Heart left ventricle (tissue), 16 donors: ENCODE measurements around the gene SELENOT. TPM values are rescaled to one million over a fixed set of nuclear protein-coding genes. Genes with fewer than 3 reads are reported as not detected.
"Not testable (repeated sequence)": the region's sequence is repeated elsewhere in the genome, so short reads cannot be mapped to it uniquely, and the experiment has no call there.

Experiments
- ATAC-seq, 4 donors: fragments of 200-7000 bp; cut with Tn5 transposase; one replicate each; pipeline ENCODE4 v1.9.1; 2020 to 2022; ENCODE audit warnings: moderate library complexity in 4 of 4, mild to moderate bottlenecking in 3 of 4, moderate number of reproducible peaks in 1 of 4
- DNase-seq, 5 donors: peaks; one replicate each; pipeline ENCODE4 v3.0.0-alpha.2; 2020
- H3K27ac ChIP-seq, 12 donors: fragments of 200-600 bp; sonication (generic) in 4 of 12; one replicate each; pipeline versions ENCODE4 v1.5.0 to v1.8.0; 2016 to 2022; ENCODE audit warnings: mild to moderate bottlenecking in 2 of 12
- H3K27me3 ChIP-seq, 9 donors: fragments of 200-600 bp; sonication (generic) in 2 of 9; one replicate each; pipeline versions ENCODE4 v1.5.1 to v1.8.0; 2016 to 2022; ENCODE audit warnings: mild to moderate bottlenecking in 3 of 9
- H3K36me3 ChIP-seq, 9 donors: fragments of 200-600 bp; sonication (generic) in 2 of 9; one replicate each; pipeline versions ENCODE4 v1.5.0 to v1.8.0; 2018 to 2022; ENCODE audit warnings: mild to moderate bottlenecking in 2 of 9
- H3K4me1 ChIP-seq, 12 donors: fragments of 200-600 bp; sonication (generic) in 4 of 12; one replicate each; pipeline versions ENCODE4 v1.5.0 to v1.8.0; 2016 to 2022; ENCODE audit warnings: mild to moderate bottlenecking in 3 of 12
- H3K4me3 ChIP-seq, 12 donors: fragments of 200-600 bp; sonication (generic) in 4 of 12; one replicate each; pipeline versions ENCODE4 v1.5.0 to v1.8.0; 2017 to 2022; ENCODE audit warnings: mild to moderate bottlenecking in 9 of 12, moderate library complexity in 4 of 12
- H3K9me3 ChIP-seq, 12 donors: fragments of 200-600 bp; sonication (generic) in 4 of 12; one replicate each; pipeline versions ENCODE4 v1.5.0 to v1.8.0; 2016 to 2022; ENCODE audit warnings: mild to moderate bottlenecking in 1 of 12
- POLR2A ChIP-seq, 2 donors: fragments of 450-650 bp; IDR thresholded peaks; one replicate each; pipeline ENCODE4 v1.6.1; 2017; ENCODE audit warnings: antibody characterized with exemption in 2 of 2, mild to moderate bottlenecking in 2 of 2, moderate library complexity in 2 of 2
- WGBS, 4 donors: extraction: QIAGEN DNeasy Blood & Tissue Kit in 2 of 4; methylation state at CpG; one replicate each; pipeline versions ENCODE4 v1.1.5 to v1.1.7; 2013 to 2018; 5-methylcytosine and 5-hydroxymethylcytosine counted together
- intact Hi-C, 10 donors: fragments of 100-400 bp; cut with DNase I; formaldehyde crosslinking; loops; one replicate each; pipeline versions ENCODE4 v1.11.1 to v1.14.2; 2022
- polyA plus RNA-seq, 2 donors: library from polyadenylated mRNA; stranded (reverse); fragments of 200-250 nt; gene quantifications; one replicate each; pipeline ENCODE4 v1.2.3, GENCODE V29; 2013
- total RNA-seq, 9 donors: library from RNA; depleted of rRNA in 2 of 9; stranded (reverse); fragments of >200 nt in 2 of 9; fragmentation: NEBNext Ultra II Directional in 3 of 9; extraction: Animal tissue kit (Norgen Biotek cat#: 25700) in 3 of 9; gene quantifications; one replicate each; pipeline versions ENCODE4 v1.1.0 to v1.2.4, GENCODE V29; 2016 to 2023
- TF ChIP-seq, protein P1 (sequence below), 12 donors: fragments of 200-600 bp; sonication (generic) in 4 of 12; IDR thresholded peaks; one replicate each; pipeline versions ENCODE4 v1.5.0 to v1.8.0; 2018 to 2022; ENCODE audit warnings: antibody characterized with exemption in 12 of 12, mild to moderate bottlenecking in 5 of 12
- donor health status: ischemic (EF 13 %, LVEDD 7.1; RV severe dilation, severe dysfunction).
- donor health status: healthy with polysubstance abuse.
- donor health status: DM: no; HTN: yes; CAD: no.
- donor health status: DM: no; HTN: no; CAD: no.
- donor health status: ischemic (EF 25% LVEDD 6.9; RV normal size, moderate dysfunction).
- donor health status: ischemic (EF 25% LVEDD 5.7; RV mildly dilated, moderate dysfunction).
- donor health status: healthy.
- donor health status: DM: yes; HTN: yes; CAD: no.
- donor health status: ischemic (EF 35%, LVEDD 5.7; RV mildly dilated, moderate dysfunction).
- donor health status: nonischemic (EF 11% LVEDD 7.7; RV severe dilation, severe dysfunction).
- donor health status: DM: yes; HTN: yes; CAD: no.
- donor health status: PGD.
- donor health status: ischemic (EF 29% LVEDD 5.4; RV normal size, mild dysfunction).
- donor health status: nonischemic (EF 23%, LVEDD 6.1; RV moderate dilation, normal function).

SELENOT gene
- total and polyA plus RNA-seq, 11 donors, result 19.4 to 120 (median 80.1) TPM

GRCh38 chr3:150594150-150594549 lies 9.0 kb upstream of the SELENOT start:
- H3K36me3 ChIP-seq, result no peaks in the 10 kb centered on the region
- TF ChIP-seq POLR2A (IDR thresholded peaks at IDR 0.05), result no peak
- TF ChIP-seq, protein P1, sequence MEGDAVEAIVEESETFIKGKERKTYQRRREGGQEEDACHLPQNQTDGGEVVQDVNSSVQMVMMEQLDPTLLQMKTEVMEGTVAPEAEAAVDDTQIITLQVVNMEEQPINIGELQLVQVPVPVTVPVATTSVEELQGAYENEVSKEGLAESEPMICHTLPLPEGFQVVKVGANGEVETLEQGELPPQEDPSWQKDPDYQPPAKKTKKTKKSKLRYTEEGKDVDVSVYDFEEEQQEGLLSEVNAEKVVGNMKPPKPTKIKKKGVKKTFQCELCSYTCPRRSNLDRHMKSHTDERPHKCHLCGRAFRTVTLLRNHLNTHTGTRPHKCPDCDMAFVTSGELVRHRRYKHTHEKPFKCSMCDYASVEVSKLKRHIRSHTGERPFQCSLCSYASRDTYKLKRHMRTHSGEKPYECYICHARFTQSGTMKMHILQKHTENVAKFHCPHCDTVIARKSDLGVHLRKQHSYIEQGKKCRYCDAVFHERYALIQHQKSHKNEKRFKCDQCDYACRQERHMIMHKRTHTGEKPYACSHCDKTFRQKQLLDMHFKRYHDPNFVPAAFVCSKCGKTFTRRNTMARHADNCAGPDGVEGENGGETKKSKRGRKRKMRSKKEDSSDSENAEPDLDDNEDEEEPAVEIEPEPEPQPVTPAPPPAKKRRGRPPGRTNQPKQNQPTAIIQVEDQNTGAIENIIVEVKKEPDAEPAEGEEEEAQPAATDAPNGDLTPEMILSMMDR (IDR thresholded peaks at IDR 0.05), result no peak
- DNase-seq (no peak), ATAC-seq (no peak)
- peaks cover 0 to 11% (median 0%) of the 10 kb centered on the region in 12 donors for H3K4me1 ChIP-seq
- WGBS, 4 donors, result 87 to 94% (median 90%) methylated on average over 4 of the region's 4 CpGs
- no peaks in the 10 kb centered on the region for H3K27me3 ChIP-seq
- no peak overlapping the region for H3K27ac ChIP-seq
- intact Hi-C loops, result no loop called here
- H3K9me3 ChIP-seq, result no peaks in the 10 kb centered on the region
- H3K4me3 ChIP-seq, result no peak overlapping the region

GRCh38 chr3:150597646-150598045 lies 5.5 kb upstream of the SELENOT start:
- TF ChIP-seq, protein P1 (IDR thresholded peaks at IDR 0.05), result no peak
- no peak for TF ChIP-seq POLR2A (IDR thresholded peaks at IDR 0.05)
- H3K27me3 ChIP-seq, result no peaks in the 10 kb centered on the region
- H3K36me3 ChIP-seq, result no peaks in the 10 kb centered on the region
- H3K27ac ChIP-seq, result no peak overlapping the region
- no peak overlapping the region for H3K4me3 ChIP-seq
- H3K4me1 ChIP-seq, result peaks cover 0 to 21% (median 5%) of the 10 kb centered on the region in 12 donors
- intact Hi-C loops, result no loop called here
- 77 to 84% (median 82%) methylated on average over 4 of the region's 4 CpGs for WGBS, 4 donors
- no peak for ATAC-seq
- H3K9me3 ChIP-seq, result no peaks in the 10 kb centered on the region
- no peak for DNase-seq

DNA sequence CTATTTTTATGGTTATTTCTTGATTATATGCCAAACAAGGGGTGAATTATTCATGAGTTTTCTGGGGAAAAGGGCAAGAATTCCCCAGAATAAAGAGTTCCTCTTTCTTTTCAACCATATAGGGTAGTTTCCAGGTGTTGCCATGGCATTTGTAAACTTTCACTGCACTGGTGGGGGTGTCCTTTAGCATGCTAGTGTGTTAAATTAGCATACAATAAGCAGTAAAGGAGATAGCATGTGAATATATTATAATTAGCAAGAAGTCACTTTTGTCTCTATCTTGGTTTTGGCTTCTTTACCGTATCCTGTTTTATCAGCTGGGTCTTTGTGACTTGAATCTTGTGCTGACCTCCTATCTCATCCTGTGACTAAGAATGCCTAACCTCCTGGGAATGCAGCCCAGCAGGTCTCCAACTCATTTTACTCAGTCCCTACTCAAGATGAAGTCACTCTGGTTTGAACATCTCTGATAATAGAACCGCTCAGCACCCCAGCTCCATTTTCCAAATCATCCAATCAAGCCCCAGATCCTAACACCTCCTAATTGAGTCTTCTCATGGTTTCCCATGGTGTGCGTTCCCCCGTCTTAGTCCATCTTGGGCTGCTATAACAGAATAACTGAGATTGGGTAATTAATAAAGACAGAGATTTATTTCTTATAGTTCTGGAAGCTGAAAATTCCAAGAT lies 3.4 kb upstream of the SELENOT start:
- no peaks in the 10 kb centered on the region for H3K36me3 ChIP-seq
- 52 to 61% (median 60%) methylated on average over 4 of the region's 4 CpGs for WGBS, 4 donors
- no peak for ATAC-seq
- H3K4me3 ChIP-seq, result no peak overlapping the region
- TF ChIP-seq POLR2A (IDR thresholded peaks at IDR 0.05), result no peak
- TF ChIP-seq, protein P1 (IDR thresholded peaks at IDR 0.05), result no peak
- H3K4me1 ChIP-seq, result peaks cover 0 to 31% (median 9%) of the 10 kb centered on the region in 12 donors
- H3K9me3 ChIP-seq, result no peaks in the 10 kb centered on the region
- no peak for DNase-seq
- intact Hi-C loops, result loop anchor here in 8 of 10 donors (5.0 to 10.0 kb wide), 6 partner anchors 52 to 165 kb away; partner anchors contain the start of genes ERICH6 (in 7 of the 8), EIF2A (in 4 of the 8), SERP1 (in 4 of the 8) and SIAH2 (in 2 of the 8)
- H3K27ac ChIP-seq, result peak overlapping the region in 2 of 12 donors; percentile 6 to 20
- no peaks in the 10 kb centered on the region for H3K27me3 ChIP-seq

DNA sequence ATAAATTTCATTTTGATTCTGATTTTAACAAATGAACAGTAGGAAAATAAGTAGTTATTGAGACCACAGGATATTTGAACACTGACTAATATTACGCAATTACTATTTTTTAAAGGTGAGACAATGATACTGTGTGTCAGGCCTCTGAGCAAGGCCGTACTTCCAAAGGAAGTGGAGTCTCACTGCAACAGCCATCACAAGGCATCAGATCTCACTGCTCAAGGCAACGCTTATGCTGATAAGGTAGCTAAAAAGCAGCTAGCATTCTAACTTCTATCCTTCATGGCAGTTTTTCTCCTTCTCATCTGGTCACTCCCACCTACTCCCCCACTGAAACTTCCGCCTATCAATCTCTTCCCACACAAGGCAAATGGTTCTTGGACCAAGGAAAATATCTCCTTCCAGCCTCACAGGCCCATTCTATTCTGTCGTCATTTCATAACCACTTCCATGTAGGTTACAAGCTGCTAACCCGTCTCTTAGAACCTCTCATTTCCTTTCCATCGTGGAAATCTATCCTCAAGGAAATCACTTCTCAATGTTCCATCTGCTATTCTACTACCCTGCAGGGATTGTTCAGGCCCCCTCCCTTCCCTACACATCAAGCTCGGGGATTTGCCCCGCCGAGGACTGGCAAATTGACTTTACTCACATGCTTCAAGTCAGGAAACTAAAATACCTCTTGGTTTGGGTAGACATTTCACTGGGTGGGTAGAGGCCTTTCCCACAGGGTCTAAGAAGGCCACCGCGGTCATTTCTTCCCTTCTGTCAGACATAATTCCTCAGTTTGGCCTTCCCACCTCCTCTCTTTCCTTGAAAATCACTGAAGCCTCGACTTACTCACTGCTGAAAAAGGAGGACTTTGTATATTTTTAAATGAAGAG lies 2.2 kb upstream of the SELENOT start:
- not testable (repeated sequence) for DNase-seq, H3K27ac ChIP-seq, H3K9me3 ChIP-seq, H3K4me3 ChIP-seq, ATAC-seq, H3K27me3 ChIP-seq, H3K36me3 ChIP-seq
- intact Hi-C loops, result loop anchor here in 8 of 10 donors (5.0 to 10.0 kb wide), 6 partner anchors 54 to 164 kb away; partner anchors contain the start of genes ERICH6 (in 7 of the 8), EIF2A (in 4 of the 8), SERP1 (in 4 of the 8) and SIAH2 (in 2 of the 8)
- H3K4me1 ChIP-seq, result peaks cover 0 to 42% (median 20%) of the 10 kb centered on the region in 12 donors
- WGBS, 4 donors, result 78 to 86% (median 83%) methylated on average over 13 of the region's 13 CpGs
